HG02759 (cell line): ENCODE data around the gene PANX1.
A peak's percentile ranks its signal among the peaks of the same experiment; 100 is the strongest.

Experiments used
- ATAC-seq: cut with Tn5 transposase; IDR thresholded peaks from one replicate; pipeline ENCODE4 v1.9.1; 2021; ENCODE audit warnings: mild to moderate bottlenecking, moderate library complexity; ENCODE audit not compliant: unreplicated experiment

PANX1 gene

GRCh38 chr11:94128291-94128745 is 323 bp upstream of the PANX1 start:
- ATAC-seq, result peak; percentile 23

DNA sequence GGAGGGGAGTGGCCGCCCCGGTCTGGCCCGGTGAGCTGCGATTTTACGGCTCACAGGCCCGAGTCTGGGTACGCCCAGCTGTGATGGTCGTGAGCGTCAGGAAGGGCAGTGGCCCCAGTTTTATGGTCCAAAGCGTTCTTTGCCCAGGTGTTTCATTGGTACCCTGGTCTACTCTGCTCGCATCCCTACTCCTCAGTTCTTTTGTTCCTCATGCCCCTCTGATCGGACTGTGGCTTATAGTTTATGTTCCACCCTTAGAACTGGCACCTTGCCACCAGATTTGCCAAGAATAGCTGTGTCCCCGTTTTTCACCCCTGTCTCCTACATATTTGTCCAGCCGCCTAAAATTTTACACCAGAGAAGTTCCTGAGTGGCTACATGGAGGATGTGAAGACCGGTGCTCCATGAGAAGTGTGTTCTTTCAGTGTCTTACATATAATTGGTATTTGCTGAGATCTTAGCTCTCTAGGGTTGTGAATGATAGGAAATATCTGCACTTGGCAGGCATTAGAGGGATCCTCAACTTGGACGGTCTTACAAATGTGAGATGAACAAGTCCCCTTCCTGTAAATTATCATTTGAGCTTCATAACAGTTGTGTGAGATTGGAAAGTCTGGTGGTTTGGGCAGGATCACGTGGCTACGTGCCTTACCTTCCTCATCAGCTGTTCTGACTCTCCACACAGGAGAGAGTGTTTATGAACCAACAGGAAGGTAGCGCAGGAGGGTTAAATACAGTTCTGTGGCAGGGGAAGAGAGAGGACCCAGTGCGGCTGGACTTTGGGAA is 1.1 kb downstream of the PANX1 start:
- no peak for ATAC-seq

DNA sequence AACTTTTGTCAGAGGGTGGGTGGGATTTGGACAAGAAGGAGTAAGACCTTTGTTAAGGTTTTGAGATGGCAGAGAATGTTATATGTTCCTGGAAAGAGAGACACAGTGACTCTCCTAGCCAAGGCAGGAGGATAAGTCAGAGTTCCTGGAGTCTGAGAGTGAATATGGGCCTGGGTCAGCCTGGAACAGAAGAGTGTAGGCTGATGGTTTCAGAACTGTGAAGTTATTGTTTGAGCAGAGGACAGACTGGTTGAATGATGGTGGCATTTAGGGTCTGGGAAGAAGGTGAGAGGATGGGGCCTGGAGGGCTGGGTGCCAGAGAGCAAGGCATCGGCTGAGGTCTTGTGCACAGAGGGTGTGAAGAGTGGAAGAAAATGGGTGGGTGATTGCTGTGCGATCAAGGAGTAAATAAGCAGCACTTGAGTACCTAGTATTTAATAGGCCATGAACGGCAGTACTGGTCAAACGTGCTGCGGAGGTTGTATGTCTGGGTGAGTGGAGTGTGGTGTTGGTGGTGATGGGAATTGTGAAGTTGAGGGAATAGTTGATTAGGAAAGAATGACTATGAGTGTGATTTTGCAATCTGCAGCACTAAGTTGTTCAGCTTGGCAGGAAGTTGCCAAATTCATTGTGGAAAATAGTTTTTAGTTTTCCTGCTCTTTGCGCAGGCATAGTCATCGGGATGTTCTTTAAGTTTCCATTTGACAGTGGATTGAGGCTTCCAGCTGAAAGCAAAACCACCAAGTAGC is 1.8 kb downstream of the PANX1 start:
- no peak for ATAC-seq

DNA sequence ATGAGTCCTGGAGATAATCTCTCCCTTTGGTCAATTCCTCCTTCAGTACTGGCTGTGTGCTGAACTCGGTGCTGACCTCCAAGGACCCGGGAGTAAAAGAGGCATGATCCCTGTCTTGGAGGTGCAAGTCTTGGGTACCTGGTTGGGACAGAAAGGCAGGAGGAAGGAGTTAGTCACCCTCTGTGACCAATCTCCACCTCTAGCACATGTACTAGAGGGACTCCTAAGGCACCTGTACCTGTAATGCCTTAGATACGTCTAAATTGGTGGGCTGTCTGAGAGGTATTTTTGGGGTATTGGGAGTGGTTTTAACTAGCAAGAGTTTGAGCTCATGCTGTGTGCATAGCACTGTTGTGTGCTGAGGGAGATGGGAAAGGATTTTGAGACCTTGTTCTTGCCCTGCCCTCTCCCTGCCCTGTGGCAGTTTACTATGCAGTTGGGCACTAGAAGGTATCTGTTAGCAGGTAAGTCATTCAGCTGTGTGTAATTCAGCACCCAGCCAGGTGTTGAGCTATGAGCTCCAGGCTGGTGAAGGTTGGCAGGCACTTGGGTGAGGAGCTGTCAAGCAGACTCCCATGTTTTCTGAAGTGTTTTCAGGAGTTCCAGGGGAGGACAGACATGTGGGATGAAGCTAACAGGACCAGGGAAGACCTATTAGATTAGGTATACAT is 2.5 kb downstream of the PANX1 start:
- ATAC-seq, result no peak

DNA sequence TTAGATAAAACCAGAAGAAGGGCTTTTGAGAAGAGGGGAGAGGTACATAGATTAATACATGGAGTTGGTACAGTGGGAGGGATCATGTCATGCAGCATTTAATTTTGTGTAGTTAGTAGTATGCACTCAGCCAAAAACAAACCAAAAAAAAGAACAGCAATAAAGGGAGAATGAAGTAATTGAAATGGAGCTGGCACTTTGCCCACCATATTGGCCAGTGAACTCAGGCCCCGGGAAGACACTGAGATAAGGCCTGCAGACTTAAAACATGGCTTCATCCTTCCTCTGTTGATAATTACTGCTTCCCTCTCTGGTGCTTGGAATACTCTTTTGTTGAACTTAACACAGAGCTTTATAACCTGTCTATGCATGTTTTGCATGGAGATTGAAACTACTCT is 3.1 kb downstream of the PANX1 start:
- no peak for ATAC-seq

DNA sequence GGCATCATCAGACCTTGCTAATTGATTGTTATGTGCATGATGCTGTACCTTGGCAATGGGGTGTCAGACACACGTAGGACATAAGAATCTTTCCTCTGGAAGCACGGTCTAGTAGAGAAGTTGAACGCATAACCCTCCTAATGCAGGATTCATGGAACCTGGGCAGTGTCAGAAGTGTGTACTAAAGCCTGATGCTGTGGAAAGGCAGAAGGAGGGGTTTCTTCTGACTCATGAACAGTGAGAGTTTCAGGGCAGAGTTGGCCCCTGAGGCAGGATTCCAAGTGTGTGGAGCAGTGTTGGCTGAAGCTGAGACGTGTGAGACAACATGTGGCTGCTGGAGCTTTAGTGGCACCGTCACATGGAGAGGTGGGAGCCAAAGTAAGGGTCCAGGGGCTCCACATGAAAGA is 3.5 kb downstream of the PANX1 start:
- ATAC-seq, result no peak

DNA sequence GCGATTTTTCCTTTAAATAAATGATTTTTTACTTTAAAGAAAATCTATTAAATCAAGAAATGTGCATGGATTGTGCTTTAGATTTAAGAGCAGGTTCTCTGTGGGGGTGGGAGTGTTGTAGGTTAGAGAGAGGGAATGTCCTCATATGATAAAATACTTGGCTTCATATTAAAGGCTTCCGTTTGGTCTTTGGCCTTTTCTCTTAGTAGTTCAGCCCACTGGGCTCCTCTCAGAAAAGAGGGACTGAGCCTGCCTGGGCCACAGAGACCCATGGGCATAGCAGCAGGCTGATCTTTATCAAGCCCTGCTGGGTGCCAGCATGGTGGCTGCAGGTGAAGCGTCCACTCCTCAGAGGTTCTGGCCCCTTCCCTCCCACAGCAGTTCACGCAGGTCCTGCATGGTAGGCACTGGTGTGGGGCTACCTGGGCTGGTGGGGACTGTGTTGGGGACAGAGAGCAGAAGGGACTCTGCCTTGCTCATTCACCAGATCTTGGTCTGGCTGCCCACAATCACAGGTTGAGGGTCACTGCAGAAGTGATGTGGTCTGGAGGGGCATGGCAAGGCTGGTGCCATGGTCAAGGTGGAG is 4.3 kb downstream of the PANX1 start:
- no peak for ATAC-seq

DNA sequence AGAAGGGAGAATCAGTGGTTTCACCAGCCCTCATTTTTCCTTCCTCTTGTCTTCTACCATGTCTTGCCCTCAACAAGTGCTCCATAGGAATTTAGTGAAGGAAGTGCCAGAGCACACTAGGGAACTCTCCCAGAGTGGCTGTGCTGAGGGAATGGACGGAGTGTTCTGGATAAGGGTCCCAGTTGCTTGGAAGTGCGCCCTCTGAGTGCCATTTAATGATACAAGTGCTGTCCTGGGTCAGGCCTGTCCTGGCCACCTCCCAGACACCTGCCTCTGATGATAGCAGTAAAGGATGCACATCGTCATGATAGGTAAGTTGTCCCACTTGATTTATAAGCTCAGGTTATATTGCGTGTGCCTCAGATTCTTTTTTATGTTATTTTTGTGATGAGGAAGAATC is 5.1 kb downstream of the PANX1 start:
- no peak for ATAC-seq

GRCh38 chr11:94134651-94135512 is 6.2 kb downstream of the PANX1 start:
- peak; percentile 65 for ATAC-seq

- ATAC-seq, result no peak
Measured at GRCh38 chr11:94139416-94139815, 10.8 kb downstream of the PANX1 start.

DNA sequence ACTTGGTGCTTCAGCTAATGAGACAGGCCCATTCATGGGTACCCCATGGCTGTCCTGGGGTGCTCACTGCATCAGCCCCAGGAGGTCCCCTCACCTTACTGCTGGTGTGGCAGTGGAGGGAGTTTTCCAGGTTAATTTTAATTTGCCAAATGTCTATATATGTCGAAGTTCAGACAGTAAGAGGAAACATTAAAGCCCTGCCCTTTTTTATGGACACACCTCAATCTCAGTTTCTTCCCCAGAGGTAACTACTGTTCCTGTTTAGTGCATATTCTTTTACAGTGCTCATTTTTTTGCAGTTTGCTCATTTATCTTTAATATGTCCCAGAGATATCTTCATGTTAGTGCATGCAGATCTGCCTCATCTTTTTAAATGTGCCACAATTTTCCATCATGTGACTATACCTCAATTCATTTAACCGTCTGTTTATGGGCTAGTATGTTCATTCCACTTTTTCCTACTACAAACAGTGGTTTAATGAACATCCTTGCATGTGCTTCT is 11.6 kb downstream of the PANX1 start:
- no peak for ATAC-seq

GRCh38 chr11:94141511-94142307 is 13.1 kb downstream of the PANX1 start:
- ATAC-seq, result no peak

DNA sequence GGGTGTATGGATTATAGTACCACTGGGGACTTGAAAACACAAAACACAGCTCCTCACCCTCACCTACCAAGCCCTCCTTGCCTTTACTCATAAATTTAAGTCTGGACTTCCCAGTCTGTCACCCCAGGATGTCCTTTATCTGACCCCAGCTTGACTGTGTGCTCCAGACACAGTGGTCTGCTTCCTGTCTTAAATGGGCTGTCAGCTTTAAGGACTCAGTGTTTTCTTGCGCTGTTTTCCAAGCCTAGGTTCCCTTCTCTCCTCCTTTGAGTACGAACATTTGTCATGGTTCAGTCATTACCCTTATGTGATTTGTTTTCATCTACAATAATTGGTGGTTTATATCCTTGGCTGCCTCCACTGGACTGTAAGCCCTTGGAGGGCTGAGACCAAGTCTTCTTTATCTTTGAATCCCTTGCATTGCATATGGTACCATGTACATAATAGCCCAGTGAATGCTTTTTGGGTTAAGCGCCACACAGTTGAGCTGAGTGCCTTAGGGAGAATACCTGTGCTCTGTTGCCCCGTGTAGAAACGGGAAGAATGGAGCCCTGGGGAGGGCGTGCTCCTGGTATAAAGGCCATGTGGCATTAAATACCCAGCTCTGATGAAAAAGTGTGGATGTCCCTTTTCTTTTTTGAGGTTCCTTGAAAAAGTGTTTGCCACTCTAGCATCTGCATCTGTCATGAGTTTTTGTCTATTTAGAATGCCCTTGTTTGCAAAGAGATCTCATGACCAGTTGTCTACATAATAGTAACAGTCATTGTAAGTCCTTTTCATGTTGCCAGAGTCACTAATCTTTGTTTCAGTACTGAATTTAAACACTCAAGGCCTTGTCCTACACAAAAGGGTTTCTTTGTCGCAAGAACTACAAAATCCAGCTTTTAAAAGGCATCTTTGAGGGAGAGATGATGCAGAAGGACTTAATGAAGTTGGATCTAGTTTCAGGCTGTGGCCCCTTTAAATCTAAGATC is 14.0 kb downstream of the PANX1 start:
- no peak for ATAC-seq

GRCh38 chr11:94144216-94144615 is 15.6 kb downstream of the PANX1 start:
- no peak for ATAC-seq

GRCh38 chr11:94144664-94145063 is 16.0 kb downstream of the PANX1 start:
- no peak for ATAC-seq

DNA sequence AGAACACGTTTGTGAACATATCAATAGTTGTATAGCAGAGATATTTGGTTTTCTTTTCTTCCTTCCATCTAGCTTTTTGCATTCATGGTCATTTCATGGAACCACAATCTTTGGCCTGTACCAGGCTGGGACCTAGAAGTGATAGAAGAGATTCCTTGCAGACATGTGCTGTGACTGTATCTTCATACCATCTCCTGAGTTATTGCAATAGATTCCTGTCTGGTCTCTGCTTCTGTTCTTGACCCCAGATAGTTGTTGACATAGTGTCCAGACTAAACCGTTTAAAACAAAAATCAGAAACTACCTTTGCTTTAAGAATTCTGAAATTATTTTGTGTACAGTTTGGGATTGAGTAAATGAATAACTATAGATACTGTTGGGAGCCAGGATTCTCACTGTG is 16.8 kb downstream of the PANX1 start:
- no peak for ATAC-seq

GRCh38 chr11:94145916-94146315 is 17.3 kb downstream of the PANX1 start:
- no peak for ATAC-seq

DNA sequence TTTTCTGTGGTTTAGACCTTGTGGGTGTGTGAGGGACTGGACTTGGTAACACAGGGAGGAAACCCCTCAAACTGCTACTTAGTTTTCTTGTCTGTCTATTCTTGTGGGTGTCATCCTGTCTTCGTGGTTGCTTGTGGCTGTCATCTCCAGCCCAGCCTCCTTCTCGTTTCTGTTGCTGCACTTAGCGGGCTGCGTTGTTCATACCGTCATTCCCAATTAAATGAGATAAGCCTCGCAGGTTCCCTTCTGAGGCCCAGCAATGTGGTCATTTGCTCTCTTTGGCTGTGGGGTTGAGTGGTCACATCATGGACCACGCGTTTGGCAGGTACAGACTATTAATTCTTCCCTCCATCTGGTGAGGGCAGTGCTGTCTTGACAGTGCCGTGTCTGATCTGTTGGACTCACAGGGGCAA is 18.8 kb downstream of the PANX1 start:
- no peak for ATAC-seq
